CD4-positive, alpha-beta memory T cell (primary cell): ENCODE measurements around the gene CBX3. TPM values are rescaled to one million over a fixed set of nuclear protein-coding genes. Genes with fewer than 3 reads are reported as not detected.

Source experiments
- CTCF ChIA-PET: fragments of 350-600 bp; sonication (Branson Sonifier 250); formaldehyde crosslinking; loops from one replicate; lab custom pipeline; 2021; ENCODE audit warnings: inconsistent platforms; ENCODE audit not compliant: partially characterized antibody; lab: Charles Lee
- POLR2A ChIA-PET: fragments of 350-600 bp; sonication (Branson Sonifier 250); formaldehyde crosslinking; loops from one replicate; lab custom pipeline; 2021; ENCODE audit not compliant: partially characterized antibody; lab: Charles Lee
- DNase-seq, 5 donors: peaks; one replicate each; pipeline versions ENCODE4 v3.0.0 to v3.0.0-alpha.2; 2020 to 2022; ENCODE audit warnings: mixed read lengths in 1 of 5
- H3K27ac ChIP-seq: one replicate; pipeline ENCODE4 v1.7.0; 2013; ENCODE audit warnings: low read depth, low read length
- H3K27me3 ChIP-seq: 2 replicates; pipeline ENCODE4 v1.7.0; 2013; ENCODE audit warnings: mild to moderate bottlenecking, low read length, moderate library complexity; ENCODE audit not compliant: insufficient read depth
- H3K36me3 ChIP-seq: 2 replicates; pipeline ENCODE4 v1.7.0; 2013; ENCODE audit warnings: mild to moderate bottlenecking, low read length, moderate library complexity; ENCODE audit not compliant: insufficient read depth
- H3K4me1 ChIP-seq: 2 replicates; pipeline ENCODE4 v1.7.0; 2013; ENCODE audit warnings: mild to moderate bottlenecking, low read length, moderate library complexity; ENCODE audit not compliant: insufficient read depth
- H3K4me3 ChIP-seq, 2 donors: one replicate each; pipeline ENCODE4 v1.7.0; 2013; ENCODE audit warnings: low read length in 2 of 2, mild to moderate bottlenecking in 1 of 2
- H3K9me3 ChIP-seq, 2 donors: one replicate each; pipeline ENCODE4 v1.7.0; 2013; ENCODE audit warnings: low read length in 2 of 2, control low read depth in 1 of 2; ENCODE audit not compliant: control insufficient read depth in 1 of 2
- H3K27ac Mint-ChIP-seq, 7 donors: one replicate each; pipeline ENCODE4 v1.8.0; 2020 to 2021; ENCODE audit warnings: mixed read lengths in 7 of 7, mild to moderate bottlenecking in 6 of 7, inconsistent platforms in 3 of 7, moderate library complexity in 3 of 7
- H3K27me3 Mint-ChIP-seq, 2 donors: one replicate each; pipeline ENCODE4 v1.8.0; 2020 to 2021; ENCODE audit warnings: mixed read lengths in 2 of 2
- H3K36me3 Mint-ChIP-seq, 2 donors: one replicate each; pipeline ENCODE4 v1.8.0; 2020 to 2021; ENCODE audit warnings: mixed read lengths in 2 of 2, inconsistent platforms in 1 of 2, mild to moderate bottlenecking in 1 of 2
- H3K4me1 Mint-ChIP-seq, 4 donors: one replicate each; pipeline ENCODE4 v1.8.0; 2020 to 2021; ENCODE audit warnings: mixed read lengths in 4 of 4, mild to moderate bottlenecking in 1 of 4
- H3K4me3 Mint-ChIP-seq, 8 donors: one replicate each; pipeline ENCODE4 v1.8.0; 2020 to 2021; ENCODE audit warnings: mixed read lengths in 8 of 8, mild to moderate bottlenecking in 7 of 8, moderate library complexity in 6 of 8, inconsistent platforms in 3 of 8
- H3K9me3 Mint-ChIP-seq, 8 donors: one replicate each; pipeline ENCODE4 v1.8.0; 2020 to 2021; ENCODE audit warnings: mixed read lengths in 8 of 8, mild to moderate bottlenecking in 5 of 8, inconsistent platforms in 3 of 8, moderate library complexity in 1 of 8
- intact Hi-C: fragments of 100-400 bp; cut with micrococcal nuclease; formaldehyde crosslinking; loops from one replicate; pipeline ENCODE4 v1.15.1; 2023
- polyA plus RNA-seq, 2 donors: library from polyadenylated mRNA; unstranded; fragments of 300-500 nt; fragmentation: Illumina TruSeq; gene quantifications; one replicate each; pipeline ENCODE4 v1.2.3, GENCODE V29; 2021
- total RNA-seq, 2 experiments: library from RNA; stranded (reverse); gene quantifications; one replicate each; pipeline ENCODE4 v1.2.3, GENCODE V29; 2021

Gene CBX3
- total and polyA plus RNA-seq, 4 experiments from 2014 or later, result 105 to 180 (median 166) TPM

- H3K27ac ChIP-seq, result no peak overlapping the region
- H3K4me3 Mint-ChIP-seq, result peak overlapping the region in 2 of 8 donors; percentile 1 to 17
- peak overlapping the region; percentile 30 to 99 (median 80) for H3K27ac Mint-ChIP-seq
- peaks cover 49 to 89% (median 71%) of the 10 kb centered on the region in 4 donors for H3K4me1 Mint-ChIP-seq
- ChIA-PET CTCF (interaction anchor here (0.8 to 3.8 kb wide), 5 partner anchors 11 to 96 kb away, joined by 3 to 34 read pairs (median 3); partner anchors contain the start of gene NFE2L3), POLR2A (interaction anchor here (2.6 to 13.7 kb wide), 5 partner anchors 10 to 35 kb away, joined by 9 to 369 read pairs (median 28); partner anchors contain the start of genes CBX3, HNRNPA2B1 and NFE2L3)
- DNase-seq, result no peak
- H3K9me3 Mint-ChIP-seq, result peaks cover 0 to 8% (median 0%) of the 10 kb centered on the region in 8 donors
- no peaks in the 10 kb centered on the region for H3K27me3 ChIP-seq
- H3K4me1 ChIP-seq, result peaks cover 72% of the 10 kb centered on the region
- peaks cover 43 to 73% of the 10 kb centered on the region in 2 donors for H3K36me3 Mint-ChIP-seq
- H3K36me3 ChIP-seq, result peaks cover 28% of the 10 kb centered on the region
- H3K9me3 ChIP-seq, result no peaks in the 10 kb centered on the region
- no peak overlapping the region for H3K4me3 ChIP-seq
- H3K27me3 Mint-ChIP-seq, result no peaks in the 10 kb centered on the region
- intact Hi-C loops, result no loop called here
These were observed 14.9 kb upstream of the CBX3 start for GRCh38 chr7:26186364-26187311.

DNA sequence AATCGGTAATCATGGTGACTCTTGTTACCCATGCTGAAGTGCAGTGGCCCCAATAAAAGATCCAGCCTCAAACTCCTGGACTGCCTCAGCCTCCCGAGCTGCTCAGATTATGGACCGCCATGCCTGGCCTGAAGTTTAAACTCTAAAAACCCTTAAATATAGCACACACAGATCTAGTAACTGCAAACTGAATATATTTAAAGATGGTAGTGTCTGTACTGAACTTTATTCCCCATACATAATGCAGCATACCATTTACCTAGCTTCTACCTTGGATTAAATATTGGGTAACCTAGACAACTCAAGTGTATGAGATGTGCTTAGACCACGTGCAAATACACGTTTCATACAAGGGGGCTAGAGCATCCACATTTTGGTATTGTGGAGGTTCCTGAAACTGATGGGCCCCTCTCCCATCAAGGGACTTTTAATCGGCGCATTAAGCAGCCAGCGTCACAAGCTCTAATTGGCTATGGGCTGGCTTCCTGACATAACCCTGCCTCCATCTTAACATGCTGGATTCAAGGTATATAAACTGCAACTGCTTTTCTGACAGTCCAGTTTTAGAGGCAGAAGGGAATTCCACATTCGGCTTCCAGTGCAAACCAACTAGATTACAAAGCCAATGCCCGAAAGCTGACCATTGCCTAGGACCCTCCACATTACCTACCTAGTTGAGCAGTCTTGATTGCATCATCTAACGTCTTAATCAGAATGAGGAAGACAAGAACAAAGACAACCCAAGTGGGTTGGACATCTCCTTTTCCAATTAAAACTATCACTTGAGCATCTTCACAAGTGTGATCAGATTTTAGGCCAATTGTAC is 14.0 kb upstream of the CBX3 start:
- Histone ChIP-seq H3K27ac (no peak overlapping the region), H3K27me3 (no peaks in the 10 kb centered on the region), H3K9me3 (no peaks in the 10 kb centered on the region), H3K4me1 (peaks cover 74% of the 10 kb centered on the region), H3K4me3 (no peak overlapping the region), H3K36me3 (peaks cover 36% of the 10 kb centered on the region)
- Mint-ChIP-seq H3K36me3 (peaks cover 52 to 81% of the 10 kb centered on the region in 2 donors), H3K27me3 (no peaks in the 10 kb centered on the region), H3K4me3 (peak overlapping the region in 3 of 8 donors; percentile 7 to 55 (median 17)), H3K27ac (peak overlapping the region; percentile 52 to 99 (median 75)), H3K4me1 (peaks cover 51 to 90% (median 74%) of the 10 kb centered on the region in 4 donors), H3K9me3 (peaks cover 0 to 6% (median 0%) of the 10 kb centered on the region in 8 donors)
- CTCF ChIA-PET, result interaction anchor here (0.9 to 3.8 kb wide), 8 partner anchors 10 to 117 kb away, joined by 3 to 34 read pairs (median 4); partner anchors contain the start of gene NFE2L3
- intact Hi-C loops, result loop anchor here (1.0 kb wide), 1 partner anchor 11 kb away; no protein-coding TSS in a partner anchor
- POLR2A ChIA-PET, result interaction anchor here (1.1 to 13.7 kb wide), 10 partner anchors 8 to 109 kb away, joined by 3 to 369 read pairs (median 14); partner anchors contain the start of genes CBX3, HNRNPA2B1 and NFE2L3
- no peak for DNase-seq

DNA sequence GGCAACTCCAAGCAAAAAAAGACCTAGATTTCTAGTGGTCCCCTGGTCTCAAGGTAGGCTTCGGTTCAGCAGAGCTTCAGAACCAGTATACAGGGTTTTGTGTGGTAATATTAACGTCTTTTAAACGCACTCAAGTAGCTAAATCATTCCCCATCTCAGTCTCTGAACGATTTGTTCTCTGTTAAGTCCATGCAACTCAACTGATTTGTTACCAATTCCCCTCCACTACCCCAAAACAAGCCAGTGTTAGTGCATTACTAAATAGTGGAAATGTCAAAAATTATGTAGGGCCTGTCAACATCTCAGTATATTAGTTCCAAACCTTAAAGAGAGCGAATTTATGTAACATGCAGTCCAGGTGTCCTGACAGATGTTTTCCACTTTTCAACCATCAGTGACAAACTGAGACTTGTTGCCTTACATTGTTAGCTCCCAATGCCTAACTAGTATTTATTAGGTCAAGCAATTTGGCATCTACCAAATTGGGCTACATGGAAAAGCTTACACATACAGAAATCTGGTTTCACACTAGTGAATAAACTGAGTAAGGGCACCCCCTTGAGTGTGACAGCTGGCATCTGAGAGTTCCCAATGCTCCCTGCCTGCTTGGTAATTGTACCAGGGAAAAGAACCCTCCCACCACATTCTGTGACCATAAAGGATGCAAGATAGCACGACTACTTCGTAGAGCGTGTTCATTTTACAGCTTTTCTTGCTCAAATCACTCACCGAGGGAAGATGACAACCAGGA is 13.2 kb upstream of the CBX3 start:
- H3K27me3 ChIP-seq, result no peaks in the 10 kb centered on the region
- no peaks in the 10 kb centered on the region for H3K27me3 Mint-ChIP-seq
- H3K4me1 ChIP-seq, result peaks cover 77% of the 10 kb centered on the region
- H3K9me3 Mint-ChIP-seq, result peaks cover 0 to 6% (median 0%) of the 10 kb centered on the region in 8 donors
- peaks cover 58 to 98% (median 79%) of the 10 kb centered on the region in 4 donors for H3K4me1 Mint-ChIP-seq
- ChIA-PET POLR2A (interaction anchor here (1.0 to 13.7 kb wide), 12 partner anchors 9 to 108 kb away, joined by 3 to 369 read pairs (median 11); partner anchors contain the start of genes CBX3, HNRNPA2B1 and NFE2L3), CTCF (interaction anchor here (0.9 to 3.8 kb wide), 11 partner anchors 9 to 177 kb away, joined by 3 to 34 read pairs (median 3); no protein-coding TSS in a partner anchor)
- H3K9me3 ChIP-seq, result no peaks in the 10 kb centered on the region
- no peak overlapping the region for H3K27ac ChIP-seq
- intact Hi-C loops, result loop anchor here (1.0 kb wide), 1 partner anchor 10 kb away; no protein-coding TSS in a partner anchor
- H3K4me3 Mint-ChIP-seq, result peak overlapping the region in 2 of 8 donors; percentile 3 to 47
- DNase-seq, result no peak
- H3K36me3 Mint-ChIP-seq, result peaks cover 60 to 89% of the 10 kb centered on the region in 2 donors
- peaks cover 44% of the 10 kb centered on the region for H3K36me3 ChIP-seq
- H3K27ac Mint-ChIP-seq, result peak overlapping the region in 6 of 7 donors; percentile 25 to 99 (median 49)
- no peak overlapping the region for H3K4me3 ChIP-seq

GRCh38 chr7:26188957-26189541 is 12.5 kb upstream of the CBX3 start:
- Histone ChIP-seq H3K4me1 (peaks cover 84% of the 10 kb centered on the region), H3K27me3 (no peaks in the 10 kb centered on the region), H3K4me3 (no peak overlapping the region), H3K36me3 (peaks cover 51% of the 10 kb centered on the region), H3K27ac (peak overlapping the region; percentile 4), H3K9me3 (no peaks in the 10 kb centered on the region)
- Mint-ChIP-seq H3K9me3 (peaks cover 0 to 5% (median 0%) of the 10 kb centered on the region in 8 donors), H3K27ac (peak overlapping the region in 4 of 7 donors; percentile 1 to 99 (median 58)), H3K36me3 (peaks cover 65 to 91% of the 10 kb centered on the region in 2 donors), H3K4me1 (peaks cover 64 to 99% (median 81%) of the 10 kb centered on the region in 4 donors), H3K27me3 (no peaks in the 10 kb centered on the region), H3K4me3 (peak overlapping the region in 1 of 8 donors; percentile 35)
- CTCF ChIA-PET, result interaction anchor here (0.9 to 3.8 kb wide), 9 partner anchors 9 to 176 kb away, joined by 3 to 34 read pairs (median 4); no protein-coding TSS in a partner anchor
- POLR2A ChIA-PET, result interaction anchor here (1.0 to 13.7 kb wide), 10 partner anchors 8 to 108 kb away, joined by 3 to 369 read pairs (median 14); partner anchors contain the start of genes CBX3, HNRNPA2B1 and NFE2L3
- no peak for DNase-seq
- intact Hi-C loops, result loop anchor here (1.0 kb wide), 1 partner anchor 9 kb away; no protein-coding TSS in a partner anchor

DNA sequence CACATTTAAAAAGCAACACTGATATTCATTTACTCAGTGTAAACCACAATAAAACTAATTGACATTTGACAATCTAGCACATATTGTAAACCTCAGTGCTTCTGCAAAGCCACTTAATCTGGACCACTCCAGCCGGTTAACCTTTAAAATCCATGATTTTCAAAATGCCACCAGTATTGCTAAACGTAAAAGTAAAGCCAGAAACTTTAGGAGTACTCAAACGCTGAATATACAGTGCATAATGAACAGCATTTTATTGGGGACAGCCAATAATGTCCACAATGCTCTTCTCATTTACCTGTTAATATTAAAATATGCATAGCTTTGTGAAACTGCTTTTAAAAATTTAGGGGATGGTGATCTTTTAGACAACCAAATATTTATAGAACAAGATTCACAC is 11.8 kb upstream of the CBX3 start:
- peaks cover 64 to 91% of the 10 kb centered on the region in 2 donors for H3K36me3 Mint-ChIP-seq
- peaks cover 0 to 8% (median 0%) of the 10 kb centered on the region in 8 donors for H3K9me3 Mint-ChIP-seq
- Histone ChIP-seq H3K36me3 (peaks cover 57% of the 10 kb centered on the region), H3K4me1 (peaks cover 90% of the 10 kb centered on the region), H3K4me3 (no peak overlapping the region), H3K27me3 (no peaks in the 10 kb centered on the region), H3K9me3 (no peaks in the 10 kb centered on the region), H3K27ac (no peak overlapping the region)
- peaks cover 65 to 99% (median 82%) of the 10 kb centered on the region in 4 donors for H3K4me1 Mint-ChIP-seq
- intact Hi-C loops, result no loop called here
- no peaks in the 10 kb centered on the region for H3K27me3 Mint-ChIP-seq
- CTCF ChIA-PET, result interaction anchor here (1.0 to 3.8 kb wide), 6 partner anchors 8 to 111 kb away, joined by 3 to 34 read pairs (median 6); no protein-coding TSS in a partner anchor
- peak overlapping the region in 3 of 7 donors; percentile 12 to 99 (median 37) for H3K27ac Mint-ChIP-seq
- peak overlapping the region in 1 of 8 donors; percentile 35 for H3K4me3 Mint-ChIP-seq
- DNase-seq, result no peak
- POLR2A ChIA-PET, result interaction anchor here (1.0 to 13.7 kb wide), 10 partner anchors 7 to 107 kb away, joined by 3 to 369 read pairs (median 14); partner anchors contain the start of genes CBX3, HNRNPA2B1 and NFE2L3
